Left ventricle myocardium superior (tissue), 1 donor: ENCODE results near the gene INF2. TPM values are rescaled to one million over a fixed set of nuclear protein-coding genes. Genes with fewer than 3 reads are reported as not detected.
"Not testable (repeated sequence)": the region's sequence is repeated elsewhere in the genome, so short reads cannot be mapped to it uniquely, and the experiment has no call there.

Source experiments
- ATAC-seq: fragments of 200-7000 bp; cut with Tn5 transposase; one replicate; pipeline ENCODE4 v1.9.1; 2020; ENCODE audit warnings: mild to moderate bottlenecking, moderate library complexity
- DNase-seq: peaks from one replicate; pipeline ENCODE4 v3.0.0-alpha.2; 2020
- intact Hi-C: fragments of 100-400 bp; cut with micrococcal nuclease; formaldehyde crosslinking; loops from one replicate; pipeline ENCODE4 v1.11.0; 2022
- total RNA-seq: library from RNA; stranded (reverse); fragmentation: NEBNext Ultra II Directional; extraction: Animal tissue kit (Norgen Biotek cat#: 25700); gene quantifications from one replicate; pipeline ENCODE4 v1.2.1, GENCODE V29; 2021
- donor health status: DM: no; HTN: yes; CAD: no; lungs with severe emphysema.

INF2 gene
- total RNA-seq, 1 donor from 2014 or later = 30.4 TPM

- intact Hi-C loops = loop anchor here (10.0 kb wide), 1 partner anchor 50 kb away; no protein-coding TSS in a partner anchor
- DNase-seq (no peak), ATAC-seq (no peak)
Measured at GRCh38 chr14:104655128-104655848, 34.1 kb upstream of the INF2 start.

GRCh38 chr14:104656014-104656714 is 33.3 kb upstream of the INF2 start:
- no peak for DNase-seq
- ATAC-seq = peak; percentile 35
- intact Hi-C loops = loop anchor here (10.0 kb wide), 1 partner anchor 49 kb away; no protein-coding TSS in a partner anchor

DNA sequence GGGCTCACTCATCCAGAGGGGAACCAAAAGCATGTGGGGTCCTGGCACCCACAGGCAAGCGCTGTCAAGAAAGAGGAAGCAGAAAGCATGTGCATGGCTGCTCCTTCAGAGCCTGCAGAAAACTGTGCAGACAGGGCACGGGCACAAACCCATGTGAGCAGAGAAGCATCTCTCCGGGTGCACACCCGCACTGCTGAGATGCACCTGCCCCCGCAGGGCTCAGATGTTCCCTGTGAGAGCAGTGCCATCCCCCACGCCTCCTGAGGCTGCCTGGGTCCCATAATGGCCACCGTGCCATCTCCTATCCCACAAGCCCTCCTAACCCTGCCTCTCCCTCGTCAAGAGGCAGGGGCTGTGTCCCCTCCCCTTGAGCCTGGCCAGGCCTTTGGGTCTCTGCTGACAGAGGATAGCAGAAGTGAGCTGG is 32.3 kb upstream of the INF2 start:
- no peak for DNase-seq
- no peak for ATAC-seq
- intact Hi-C loops = loop anchor here (10.0 kb wide), 1 partner anchor 48 kb away; no protein-coding TSS in a partner anchor

DNA sequence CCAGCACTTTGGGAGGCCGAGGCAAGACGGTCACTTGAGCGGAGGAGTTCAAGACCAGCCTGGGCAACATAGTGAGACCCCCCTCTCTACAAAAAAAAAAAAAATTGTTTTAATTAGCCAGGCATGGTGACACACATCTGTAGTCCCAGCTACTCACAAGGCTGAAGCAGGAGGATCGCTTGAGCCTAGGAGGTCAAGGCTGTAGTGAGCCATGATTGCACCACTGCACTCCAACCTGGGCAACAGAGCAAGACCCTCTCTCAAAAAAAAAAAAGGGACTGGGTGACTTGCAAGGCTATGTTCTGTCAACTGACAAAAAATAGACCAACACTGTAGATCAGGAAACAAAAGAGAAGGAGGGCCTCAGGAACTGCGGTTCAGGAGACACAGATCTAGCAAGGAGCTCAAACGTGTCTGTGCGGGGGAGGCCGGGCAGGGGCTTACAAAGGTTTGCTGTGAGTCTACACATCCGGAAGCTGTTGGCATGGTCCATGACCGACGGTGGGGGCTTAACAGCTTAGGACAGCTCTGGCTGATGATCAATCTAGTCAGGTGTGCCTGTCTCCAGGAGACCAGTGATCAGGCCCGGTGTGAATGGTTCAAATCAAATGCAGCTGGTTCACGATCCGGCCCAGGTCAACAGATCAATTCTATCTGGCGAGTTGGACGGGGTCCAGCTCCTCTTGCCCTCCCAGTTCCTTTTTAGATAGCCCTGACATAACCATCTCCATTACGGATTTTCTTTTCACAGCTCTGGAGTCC is 31.7 kb upstream of the INF2 start:
- intact Hi-C loops = loop anchor here (10.0 kb wide), 1 partner anchor 47 kb away; no protein-coding TSS in a partner anchor
- no peak for ATAC-seq
- no peak for DNase-seq

GRCh38 chr14:104658325-104658712 is 31.1 kb upstream of the INF2 start:
- intact Hi-C loops = loop anchor here (10.0 kb wide), 1 partner anchor 46 kb away; no protein-coding TSS in a partner anchor
- DNase-seq = no peak
- no peak for ATAC-seq

DNA sequence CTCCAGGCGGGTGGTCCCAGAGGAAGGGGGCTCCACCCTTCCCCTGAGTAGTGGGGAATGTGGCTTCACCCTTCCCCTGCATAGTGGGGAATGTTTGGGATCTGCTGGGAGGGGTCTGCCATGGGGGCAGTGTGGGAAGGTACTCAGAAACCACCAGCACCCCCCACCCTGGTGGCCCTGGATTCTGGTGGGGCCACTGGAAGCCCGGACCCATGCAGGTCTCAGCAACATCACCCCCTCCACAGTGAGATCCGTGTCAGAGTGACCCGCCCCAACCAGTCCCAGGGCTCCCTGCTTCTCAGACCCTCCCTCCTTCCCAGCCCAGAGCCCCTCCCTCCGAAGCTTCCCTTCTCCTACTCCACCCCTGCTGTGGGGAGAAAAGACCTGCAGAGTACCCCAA is 30.3 kb upstream of the INF2 start:
- DNase-seq (no peak), ATAC-seq (no peak)
- intact Hi-C loops = loop anchor here (10.0 kb wide), 1 partner anchor 46 kb away; no protein-coding TSS in a partner anchor

DNA sequence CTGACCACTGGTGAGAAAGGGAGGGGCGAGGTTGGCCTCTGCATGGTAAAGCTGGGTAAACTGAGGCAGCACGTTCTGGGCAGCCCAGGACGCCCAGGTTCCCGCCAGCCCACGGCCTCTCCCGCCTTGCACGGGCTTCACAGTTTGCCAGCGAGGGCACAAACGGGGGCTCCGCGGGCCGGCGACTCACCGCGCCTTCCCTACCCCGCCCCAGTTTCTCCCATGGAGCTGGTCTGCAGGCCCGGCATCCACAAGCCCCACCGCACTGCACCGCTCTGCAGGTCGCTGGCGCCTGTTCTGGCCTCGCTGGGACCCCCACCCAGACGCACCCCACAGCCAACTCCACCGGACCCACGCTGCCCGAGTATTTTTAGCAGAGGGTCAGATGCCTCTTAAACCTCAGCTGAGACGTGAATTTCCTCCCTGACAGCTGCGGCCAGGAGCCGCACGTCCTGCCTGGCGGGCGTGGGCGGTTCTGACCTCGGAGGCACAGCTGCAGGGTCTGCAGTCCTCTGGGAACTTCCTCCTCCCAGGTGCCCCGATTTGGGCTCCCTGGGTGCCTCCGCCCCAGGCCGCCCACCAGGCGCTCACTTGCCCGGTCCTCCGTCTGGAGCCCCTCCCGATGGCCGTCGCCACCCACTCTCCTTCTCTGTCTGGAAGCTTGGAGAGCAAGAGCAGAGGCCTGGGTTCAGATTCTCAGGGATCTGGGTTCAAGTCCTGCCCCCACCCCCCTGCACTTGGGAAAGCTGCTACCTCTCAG is 29.5 kb upstream of the INF2 start:
- intact Hi-C loops = loop anchor here (10.0 kb wide), 1 partner anchor 45 kb away; no protein-coding TSS in a partner anchor
- ATAC-seq (no peak), DNase-seq (no peak)

DNA sequence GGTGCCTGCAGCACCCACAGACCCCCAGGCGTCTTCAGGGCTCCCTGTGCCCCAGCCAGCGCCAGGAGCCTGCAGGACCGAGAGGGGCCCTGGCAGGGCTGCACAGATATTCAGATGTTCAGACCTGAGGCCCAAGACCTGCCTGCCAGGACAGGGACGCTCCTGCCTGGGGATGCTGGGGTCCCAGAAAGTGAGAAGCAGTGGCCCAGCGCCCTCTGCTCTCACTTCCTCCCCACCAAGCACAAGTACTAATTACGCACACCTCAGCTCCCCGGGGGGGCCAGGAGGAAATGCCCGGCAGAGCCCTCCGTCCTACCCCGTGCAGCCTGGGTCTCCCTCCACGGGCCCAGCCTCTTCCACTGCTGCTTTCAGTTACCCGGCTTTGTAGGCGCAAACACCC is 28.8 kb upstream of the INF2 start:
- no peak for ATAC-seq
- DNase-seq = no peak
- intact Hi-C loops = no loop called here

DNA sequence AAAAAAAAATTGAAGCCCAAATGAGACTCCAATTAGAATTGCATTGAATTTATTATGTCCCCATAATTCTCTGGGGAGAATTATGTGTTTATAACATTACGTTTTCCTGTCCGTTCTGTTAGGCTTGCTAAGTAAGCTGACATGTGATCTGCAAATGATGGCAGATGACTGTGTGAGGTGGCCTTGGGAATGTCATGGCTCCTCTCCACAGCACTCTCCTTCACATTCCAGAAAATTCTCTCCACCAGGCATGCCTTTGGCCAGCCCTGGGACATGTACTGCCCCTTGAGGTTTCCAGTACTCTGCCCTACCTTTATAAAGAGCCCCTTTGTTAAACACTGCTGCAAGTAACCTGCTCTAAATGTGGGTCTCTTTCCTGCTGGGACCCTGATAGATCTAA is 28.3 kb upstream of the INF2 start:
- DNase-seq = no peak
- intact Hi-C loops = no loop called here

DNA sequence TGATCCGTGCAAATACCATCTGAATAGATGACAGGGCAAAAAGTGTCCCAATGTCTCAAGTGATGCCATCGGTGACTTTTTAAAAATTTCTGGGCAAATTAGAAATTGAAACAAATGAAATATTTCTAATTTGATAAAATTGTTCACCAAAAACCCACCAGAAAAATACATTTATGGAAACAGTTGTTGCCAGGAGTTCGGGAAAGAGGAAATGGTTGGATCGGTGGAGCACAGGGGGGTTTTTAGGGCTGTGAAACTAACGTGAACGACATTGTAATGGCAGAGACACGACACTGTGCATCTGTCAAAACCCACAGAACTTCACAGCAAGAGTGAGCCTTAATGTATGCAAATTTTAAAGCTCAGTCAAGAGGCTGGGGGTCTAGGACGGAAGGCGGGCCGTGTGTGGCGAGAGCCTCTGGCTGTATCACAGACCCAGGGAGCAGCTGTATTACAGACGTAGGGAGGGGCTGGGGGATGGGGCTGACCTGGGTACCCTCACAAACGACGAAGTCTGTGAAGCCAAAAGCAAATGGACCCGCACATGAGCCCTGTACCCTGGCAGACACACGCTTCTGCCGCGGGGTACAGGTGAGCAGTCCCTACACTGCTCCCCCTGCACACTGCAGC is 27.8 kb upstream of the INF2 start:
- DNase-seq, ATAC-seq, intact Hi-C loops: not testable (repeated sequence)

More for the DNA sequence above, 28.3 kb upstream of the INF2 start:
- ATAC-seq = no peak

- intact Hi-C loops, ATAC-seq: not testable (repeated sequence)
Measured at GRCh38 chr14:104662472-104662871, 26.9 kb upstream of the INF2 start.

GRCh38 chr14:104664107-104664506 is 25.3 kb upstream of the INF2 start:
- ATAC-seq (no peak), DNase-seq (no peak)
- intact Hi-C loops = no loop called here

More at GRCh38 chr14:104662472-104662871, 26.9 kb upstream of the INF2 start:
- not testable (repeated sequence) for DNase-seq

- no peak for DNase-seq
- intact Hi-C loops = no loop called here
- no peak for ATAC-seq
Measured at GRCh38 chr14:104664588-104664987, 24.8 kb upstream of the INF2 start.

DNA sequence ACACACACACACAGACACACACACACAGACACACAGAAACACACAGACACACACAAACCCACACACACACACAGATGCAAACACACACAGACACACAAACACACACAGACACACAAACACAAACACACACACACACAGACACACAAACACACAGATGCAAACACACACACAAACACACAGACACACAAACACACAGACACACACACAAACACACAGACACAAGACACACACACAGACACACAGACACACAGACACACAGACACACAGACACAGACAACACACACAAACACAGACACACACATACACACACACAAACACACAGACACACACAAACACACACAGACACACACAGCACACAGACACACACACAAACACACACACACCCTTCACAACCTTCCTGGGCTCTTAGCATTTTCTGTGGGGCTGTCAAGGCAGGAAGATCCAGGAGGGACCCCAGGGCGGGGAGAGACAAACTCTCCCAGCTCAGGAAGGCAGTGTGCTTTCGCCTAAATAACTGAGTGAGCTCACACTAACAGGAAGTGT is 24.2 kb upstream of the INF2 start:
- intact Hi-C loops = no loop called here
- no peak for ATAC-seq

DNA sequence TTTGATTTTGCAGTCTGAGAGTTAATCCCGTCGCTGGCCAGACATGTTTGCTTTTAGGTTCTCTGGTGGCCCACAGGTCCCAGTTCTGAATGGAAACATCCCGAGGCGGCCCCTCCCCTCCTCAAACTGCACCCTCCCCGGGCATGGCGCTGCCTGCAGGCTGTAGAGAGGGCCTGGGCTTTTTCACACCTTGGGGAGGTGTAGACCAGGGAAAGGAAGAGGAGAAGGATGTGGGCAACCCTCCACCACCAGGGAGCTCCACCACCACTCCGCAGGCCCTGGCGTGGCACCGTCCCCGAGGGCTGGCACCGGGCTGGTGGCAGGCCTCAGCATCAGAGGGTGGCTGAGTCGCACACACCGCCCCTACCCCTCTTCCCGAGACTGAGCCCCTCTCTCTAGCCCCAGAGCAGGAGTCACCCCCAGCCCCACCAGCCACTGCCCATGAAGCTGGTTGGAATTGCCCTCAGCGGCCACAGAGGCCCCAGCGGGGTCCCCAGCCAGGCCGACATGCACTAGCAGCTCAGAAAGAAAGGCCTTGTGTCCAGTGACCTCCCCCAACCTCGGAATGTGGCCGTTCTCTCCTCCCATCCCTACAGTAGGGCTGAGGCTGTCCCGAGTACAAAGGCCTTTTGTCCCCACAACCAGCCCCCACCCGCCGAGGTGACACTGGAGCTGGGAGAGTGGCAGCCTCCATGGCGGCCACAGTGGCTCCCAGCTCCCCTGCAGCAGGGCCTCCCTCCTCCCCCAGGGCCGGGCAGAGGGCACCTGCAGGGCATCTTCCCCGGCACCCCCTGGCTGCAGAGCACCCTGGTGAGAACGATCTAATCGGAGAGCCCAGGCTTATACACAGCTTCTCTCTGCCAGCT is 23.5 kb upstream of the INF2 start:
- intact Hi-C loops = no loop called here
- ATAC-seq (peak; percentile 87), DNase-seq (peak; percentile 64)

More for the DNA sequence above, 24.2 kb upstream of the INF2 start:
- no peak for DNase-seq

DNA sequence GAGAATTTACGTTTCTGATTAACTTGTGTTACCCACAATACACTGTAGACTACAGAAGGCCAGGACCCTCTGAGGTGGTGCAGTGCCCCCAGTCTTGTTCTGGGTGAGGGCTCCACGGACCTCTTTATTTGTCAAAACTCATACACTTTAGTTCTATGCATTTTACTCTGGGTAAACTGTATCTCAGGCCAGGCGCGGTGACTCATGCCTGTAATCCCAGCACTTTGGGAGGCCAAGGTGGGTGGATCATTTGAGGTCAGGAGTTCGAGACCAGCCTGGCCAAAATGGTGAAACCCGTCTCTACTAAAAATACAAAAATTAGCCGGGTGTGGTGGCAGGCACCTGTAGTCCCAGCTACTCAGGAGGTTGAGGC is 22.9 kb upstream of the INF2 start:
- ATAC-seq, intact Hi-C loops, DNase-seq: not testable (repeated sequence)

DNA sequence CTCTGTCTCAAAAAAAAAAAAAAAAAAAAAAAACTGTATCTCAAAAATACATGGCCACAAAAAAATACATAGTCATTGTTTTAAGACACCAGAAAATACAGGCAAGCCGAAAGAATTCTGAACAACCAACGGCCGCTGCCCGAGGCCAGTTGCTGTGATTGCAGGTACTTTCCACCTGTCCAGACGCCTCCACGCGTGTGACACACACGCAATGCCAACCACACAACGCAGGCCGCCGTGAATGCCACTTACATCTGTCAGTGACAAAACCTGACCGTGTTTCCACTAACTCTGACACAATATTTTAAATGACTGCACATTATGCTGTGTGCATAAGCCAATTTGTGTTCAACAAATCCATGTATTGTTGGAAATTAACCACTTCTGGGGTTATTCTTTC is 22.4 kb upstream of the INF2 start:
- DNase-seq = no peak
- intact Hi-C loops = no loop called here
- ATAC-seq = no peak
